Measurements from ENCODE around the gene HOXD8.

Gene HOXD8

GRCh38 chr2:176128982-176129796, at the start of gene HOXD8:
HOXD8 (plus strand) TSS chr2:176129705; CDS start chr2:176130367, 662 bp downstream.
- DNase-seq = no peak

- DNase-seq = no peak
These were observed 49.5 kb upstream of the HOXD8 start for GRCh38 chr2:176079831-176080539.

- no peak for DNase-seq
These were observed 48.7 kb upstream of the HOXD8 start for GRCh38 chr2:176080540-176081375.

- no peak for DNase-seq
These were observed 48.1 kb upstream of the HOXD8 start for GRCh38 chr2:176081376-176081836.

- DNase-seq = no peak
These were observed 47.5 kb upstream of the HOXD8 start for GRCh38 chr2:176081837-176082524.

- DNase-seq = no peak
These were observed 47.0 kb upstream of the HOXD8 start for GRCh38 chr2:176082525-176082823.

GRCh38 chr2:176082824-176083751, 46.4 kb upstream of the HOXD8 start:
- no peak for DNase-seq

GRCh38 chr2:176083796-176084261, 45.7 kb upstream of the HOXD8 start, which contains the start of gene EVX2:
EVX2 (minus strand) TSS chr2:176083962; CDS start chr2:176083776, 186 bp downstream.
- DNase-seq = no peak

- DNase-seq = no peak
These were observed 44.8 kb upstream of the HOXD8 start for GRCh38 chr2:176084611-176085119.

- no peak for DNase-seq
These were observed 44.3 kb upstream of the HOXD8 start for GRCh38 chr2:176085120-176085788.

GRCh38 chr2:176085861-176086771, 43.4 kb upstream of the HOXD8 start:
- DNase-seq = no peak

GRCh38 chr2:176087330-176088047, 42.0 kb upstream of the HOXD8 start:
- no peak for DNase-seq

GRCh38 chr2:176088048-176088936, 41.2 kb upstream of the HOXD8 start:
- no peak for DNase-seq

GRCh38 chr2:176088937-176089842, 40.3 kb upstream of the HOXD8 start:
- no peak for DNase-seq

GRCh38 chr2:176089843-176090395, 39.6 kb upstream of the HOXD8 start:
- DNase-seq = no peak

- no peak for DNase-seq
These were observed 38.6 kb upstream of the HOXD8 start for GRCh38 chr2:176090862-176091261.

All from activated CD4-positive, CD25-positive, alpha-beta regulatory T cell treated with anti-CD3 and anti-CD28 coated beads, Interleukin-2, amount 50 U/mL, for 72 hours (primary cell).